ENCODE measurements around the gene SIAH2.
A peak's percentile ranks its signal among the peaks of the same experiment; 100 is the strongest.

Gene SIAH2

DNA sequence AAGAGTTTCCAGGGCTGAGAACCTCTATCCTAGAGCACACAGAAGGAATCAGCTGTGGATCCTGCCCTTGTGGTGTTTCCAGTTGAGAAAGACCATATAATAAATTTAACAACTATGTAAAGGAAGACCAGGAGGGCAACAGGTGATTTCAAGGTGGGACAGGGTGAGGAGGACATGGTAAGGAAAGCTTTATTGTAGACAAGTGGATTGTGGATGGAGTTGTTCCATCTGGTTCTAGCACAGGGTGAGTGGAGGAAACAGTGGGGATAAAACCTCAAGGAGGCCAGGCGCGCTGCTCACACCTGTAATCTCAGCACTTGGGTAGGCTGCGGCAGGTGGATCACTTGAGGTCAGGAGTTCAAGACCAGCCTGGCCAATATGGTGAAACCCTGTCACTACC is 17.1 kb downstream of the SIAH2 start:
- no peak overlapping the region for H3K4me3 ChIP-seq (replicated peaks; ENCODE audit: low read depth, low read length)
- no peak for TF ChIP-seq CTCF (IDR thresholded peaks at IDR 0.05; ENCODE audit: low read length, missing control alignments)
- no peak for DNase-seq (ENCODE audit: low read depth)

DNA sequence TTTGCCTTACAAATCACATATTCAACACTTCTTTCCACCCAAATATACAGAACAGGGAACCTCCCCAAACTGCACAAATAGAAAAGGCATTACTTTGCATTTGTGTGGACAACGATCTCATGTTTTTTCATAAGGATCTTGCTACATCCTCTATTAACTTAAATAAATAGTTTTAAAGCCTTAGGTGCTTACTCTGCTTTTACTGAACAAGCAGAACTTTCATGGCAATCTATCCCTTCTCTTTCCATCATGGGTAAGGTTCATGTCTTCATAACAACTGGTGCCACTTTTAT is 18.1 kb downstream of the SIAH2 start:
- no peak for DNase-seq (ENCODE audit: low read depth)
- no peak overlapping the region for H3K4me3 ChIP-seq (replicated peaks; ENCODE audit: low read depth, low read length)
- no peak for TF ChIP-seq CTCF (IDR thresholded peaks at IDR 0.05; ENCODE audit: low read length, missing control alignments)

DNA sequence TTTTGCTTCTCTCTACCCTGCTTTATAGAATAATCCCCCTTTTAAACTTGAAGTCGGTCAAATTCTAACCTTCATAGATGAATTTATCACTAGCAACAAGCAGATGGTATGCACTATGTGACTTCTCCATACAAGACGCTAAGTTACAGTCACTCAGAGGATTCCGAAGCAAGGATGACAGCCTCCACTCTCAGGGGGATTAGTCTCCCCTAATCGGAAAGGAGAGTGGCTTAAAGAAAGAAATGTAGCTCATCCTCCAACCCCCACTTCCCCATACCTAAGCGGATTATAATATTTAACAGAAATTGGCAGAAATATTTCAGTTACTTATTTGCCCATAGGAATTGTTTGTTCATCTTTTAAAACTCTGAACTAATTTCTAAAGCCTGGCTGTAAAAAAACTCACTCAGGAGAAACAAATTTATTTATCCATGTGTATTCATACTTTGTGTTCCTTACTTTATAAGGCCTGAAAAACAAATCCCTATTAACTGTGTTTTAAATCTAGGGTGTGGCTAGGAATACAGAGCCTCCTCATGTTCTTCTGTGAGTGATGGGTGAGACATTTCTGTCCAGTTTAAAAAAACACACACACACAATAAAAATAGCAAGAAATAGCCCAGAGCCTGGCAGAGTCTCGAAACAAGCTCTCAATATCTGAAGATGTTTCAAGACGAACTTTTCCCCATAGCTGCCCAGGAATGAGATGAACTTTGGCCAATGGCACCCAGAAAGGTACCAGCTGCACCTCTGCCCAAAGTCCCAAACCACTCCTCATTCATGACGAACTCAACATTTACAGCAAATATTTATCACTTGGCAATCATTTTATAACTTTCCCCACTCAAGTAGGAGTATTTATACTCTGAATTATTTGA is 18.7 kb downstream of the SIAH2 start:
- no peak overlapping the region for H3K4me3 ChIP-seq (replicated peaks; ENCODE audit: low read depth, low read length)
- no peak for DNase-seq (ENCODE audit: low read depth)
- TF ChIP-seq CTCF (IDR thresholded peaks at IDR 0.05; ENCODE audit: low read length, missing control alignments) = no peak

DNA sequence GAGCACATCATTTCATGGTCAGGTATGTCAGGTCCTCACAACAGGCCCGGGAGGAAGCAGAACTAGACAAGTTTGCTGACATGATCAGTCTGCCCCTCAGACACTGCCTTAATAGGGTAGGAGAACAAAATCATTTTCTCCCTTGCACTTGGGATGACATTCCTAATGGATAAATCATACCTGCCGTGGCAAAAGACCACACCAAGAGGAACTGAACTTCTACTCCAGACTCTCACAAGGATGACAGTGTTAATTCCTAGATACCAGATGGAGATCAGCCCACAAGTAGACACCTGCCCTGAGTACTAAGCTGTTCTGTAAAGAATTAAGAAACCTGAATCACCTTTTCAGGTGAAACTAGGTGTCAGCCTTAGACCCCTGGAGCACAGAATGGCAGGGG is 19.5 kb downstream of the SIAH2 start:
- TF ChIP-seq CTCF (IDR thresholded peaks at IDR 0.05; ENCODE audit: low read length, missing control alignments) = no peak
- H3K4me3 ChIP-seq (replicated peaks; ENCODE audit: low read depth, low read length) = no peak overlapping the region
- peak; percentile 30 for DNase-seq (ENCODE audit: low read depth)

DNA sequence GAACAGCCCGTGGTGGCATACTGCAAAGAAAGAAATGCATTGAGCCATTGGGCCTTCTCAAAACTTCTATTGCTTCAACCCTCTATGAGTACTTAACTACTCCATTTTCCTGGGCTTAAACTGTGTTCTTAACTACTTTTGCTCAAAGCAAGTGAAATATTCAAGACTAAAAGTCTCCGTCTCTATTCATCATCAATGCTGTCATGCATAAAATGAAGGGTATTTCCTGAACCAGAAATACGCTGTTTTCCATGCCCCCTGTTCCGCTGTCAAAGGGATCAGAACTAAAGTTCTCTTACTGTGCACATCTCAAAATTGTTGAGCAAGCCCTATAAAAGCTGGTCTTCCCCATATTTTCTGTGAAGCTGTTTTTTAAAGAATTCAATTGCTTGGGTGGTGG is 20.3 kb downstream of the SIAH2 start:
- TF ChIP-seq CTCF (IDR thresholded peaks at IDR 0.05; ENCODE audit: low read length, missing control alignments) = no peak
- no peak for DNase-seq (ENCODE audit: low read depth)
- no peak overlapping the region for H3K4me3 ChIP-seq (replicated peaks; ENCODE audit: low read depth, low read length)

DNA sequence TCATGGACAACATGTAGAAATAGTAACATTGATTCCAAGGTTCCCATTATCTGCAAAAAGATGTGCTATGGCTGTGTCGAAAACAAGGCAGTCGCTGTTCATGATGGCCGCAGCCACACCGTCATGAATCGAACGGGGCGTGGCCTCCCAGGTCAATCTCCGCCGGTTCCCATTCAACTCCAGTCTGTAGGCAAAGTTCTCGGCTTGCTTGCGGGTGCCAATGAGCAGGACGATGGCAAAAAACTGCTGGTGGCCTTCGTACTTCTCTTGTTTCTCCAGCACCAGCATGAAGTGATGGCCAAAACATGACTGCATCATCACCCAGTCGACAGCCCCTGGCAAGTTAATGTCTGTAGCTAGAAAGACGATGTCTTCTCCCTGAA is 20.8 kb downstream of the SIAH2 start:
- no peak for TF ChIP-seq CTCF (IDR thresholded peaks at IDR 0.05; ENCODE audit: low read length, missing control alignments)
- no peak overlapping the region for H3K4me3 ChIP-seq (replicated peaks; ENCODE audit: low read depth, low read length)
- no peak for DNase-seq (ENCODE audit: low read depth)

GRCh38 chr3:150741497-150742140 is 21.4 kb downstream of the SIAH2 start:
- no peak overlapping the region for H3K4me3 ChIP-seq (replicated peaks; ENCODE audit: low read depth, low read length)
- TF ChIP-seq CTCF (IDR thresholded peaks at IDR 0.05; ENCODE audit: low read length, missing control alignments) = no peak

More at GRCh38 chr3:150741497-150742140, 21.4 kb downstream of the SIAH2 start:
- DNase-seq (ENCODE audit: low read depth) = no peak
